Osteocyte (in vitro differentiated cells): ENCODE results near the gene MLKL. TPM values are rescaled to one million over a fixed set of nuclear protein-coding genes. Genes with fewer than 3 reads are reported as not detected.

Experiments used
- DNase-seq: peaks from one replicate; pipeline ENCODE4 v3.0.0; 2021; ENCODE audit warnings: mixed read lengths; ENCODE audit not compliant: unreplicated experiment; ENCODE audit errors: extremely low spot score
- H3K27ac Mint-ChIP-seq: one replicate; pipeline ENCODE4 v1.8.0; 2021; ENCODE audit warnings: mild to moderate bottlenecking, mixed read lengths; ENCODE audit not compliant: unreplicated experiment
- H3K27me3 Mint-ChIP-seq: one replicate; pipeline ENCODE4 v1.8.0; 2021; ENCODE audit warnings: mixed read lengths; ENCODE audit not compliant: unreplicated experiment
- H3K36me3 Mint-ChIP-seq: one replicate; pipeline ENCODE4 v1.8.0; 2021; ENCODE audit warnings: mixed read lengths; ENCODE audit not compliant: unreplicated experiment
- H3K4me1 Mint-ChIP-seq: one replicate; pipeline ENCODE4 v1.8.0; 2021; ENCODE audit warnings: mixed read lengths; ENCODE audit not compliant: unreplicated experiment
- H3K4me3 Mint-ChIP-seq: one replicate; pipeline ENCODE4 v1.8.0; 2021; ENCODE audit warnings: mild to moderate bottlenecking, moderate library complexity, mixed read lengths; ENCODE audit not compliant: unreplicated experiment
- H3K9me3 Mint-ChIP-seq: one replicate; pipeline ENCODE4 v1.8.0; 2021; ENCODE audit warnings: mixed read lengths; ENCODE audit not compliant: unreplicated experiment
- total RNA-seq: library from RNA; stranded (reverse); gene quantifications from 2 replicates; pipeline ENCODE4 v1.2.1, GENCODE V29; 2021
- TF ChIP-seq, protein P1 (sequence below): fragments of 200-600 bp; sonication (generic); IDR thresholded peaks from 2 replicates; pipeline ENCODE4 v1.5.0; 2021; ENCODE audit warnings: antibody characterized with exemption, mild to moderate bottlenecking, moderate library complexity

Gene MLKL
- total RNA-seq, 1 donor from 2014 or later, result 1.3 TPM

DNA sequence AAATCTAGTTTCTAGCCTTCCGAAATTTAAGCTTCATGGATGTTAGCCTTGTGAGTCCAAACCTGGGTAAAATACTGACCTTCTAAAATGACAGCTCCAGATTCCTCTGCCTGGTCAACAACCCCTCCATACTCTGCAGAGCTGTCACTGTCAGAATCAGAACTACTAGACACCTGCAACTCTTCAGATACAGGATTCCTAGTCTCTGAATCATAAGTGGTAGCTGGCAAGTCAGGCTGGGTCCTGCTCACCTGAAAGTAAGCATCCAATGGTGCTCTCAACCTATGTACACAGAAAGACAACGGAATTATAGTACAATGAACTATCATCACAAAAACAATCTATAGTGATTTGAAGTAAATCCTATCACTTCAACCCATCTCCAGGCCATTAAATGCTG lies 48.8 kb downstream of the MLKL start:
- Mint-ChIP-seq H3K36me3 (peaks cover 19% of the 10 kb centered on the region), H3K4me3 (no peak overlapping the region), H3K27ac (peak overlapping the region; percentile 54), H3K9me3 (no peaks in the 10 kb centered on the region), H3K27me3 (no peaks in the 10 kb centered on the region), H3K4me1 (peaks cover 32% of the 10 kb centered on the region)
- TF ChIP-seq, protein P1, sequence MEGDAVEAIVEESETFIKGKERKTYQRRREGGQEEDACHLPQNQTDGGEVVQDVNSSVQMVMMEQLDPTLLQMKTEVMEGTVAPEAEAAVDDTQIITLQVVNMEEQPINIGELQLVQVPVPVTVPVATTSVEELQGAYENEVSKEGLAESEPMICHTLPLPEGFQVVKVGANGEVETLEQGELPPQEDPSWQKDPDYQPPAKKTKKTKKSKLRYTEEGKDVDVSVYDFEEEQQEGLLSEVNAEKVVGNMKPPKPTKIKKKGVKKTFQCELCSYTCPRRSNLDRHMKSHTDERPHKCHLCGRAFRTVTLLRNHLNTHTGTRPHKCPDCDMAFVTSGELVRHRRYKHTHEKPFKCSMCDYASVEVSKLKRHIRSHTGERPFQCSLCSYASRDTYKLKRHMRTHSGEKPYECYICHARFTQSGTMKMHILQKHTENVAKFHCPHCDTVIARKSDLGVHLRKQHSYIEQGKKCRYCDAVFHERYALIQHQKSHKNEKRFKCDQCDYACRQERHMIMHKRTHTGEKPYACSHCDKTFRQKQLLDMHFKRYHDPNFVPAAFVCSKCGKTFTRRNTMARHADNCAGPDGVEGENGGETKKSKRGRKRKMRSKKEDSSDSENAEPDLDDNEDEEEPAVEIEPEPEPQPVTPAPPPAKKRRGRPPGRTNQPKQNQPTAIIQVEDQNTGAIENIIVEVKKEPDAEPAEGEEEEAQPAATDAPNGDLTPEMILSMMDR, result no peak
- DNase-seq, result no peak

GRCh38 chr16:74650966-74651567 lies 49.6 kb downstream of the MLKL start:
- no peak for DNase-seq
- Mint-ChIP-seq H3K27ac (peak overlapping the region; percentile 54), H3K4me1 (peaks cover 39% of the 10 kb centered on the region), H3K27me3 (no peaks in the 10 kb centered on the region), H3K36me3 (peaks cover 19% of the 10 kb centered on the region), H3K9me3 (no peaks in the 10 kb centered on the region), H3K4me3 (no peak overlapping the region)
- TF ChIP-seq, protein P1, result peak; percentile 66

- no peak overlapping the region for H3K27ac Mint-ChIP-seq
- TF ChIP-seq, protein P1, result no peak
- peaks cover 16% of the 10 kb centered on the region for H3K36me3 Mint-ChIP-seq
- H3K27me3 Mint-ChIP-seq, result no peaks in the 10 kb centered on the region
- no peak for DNase-seq
- no peak overlapping the region for H3K4me3 Mint-ChIP-seq
- H3K9me3 Mint-ChIP-seq, result no peaks in the 10 kb centered on the region
- H3K4me1 Mint-ChIP-seq, result peaks cover 39% of the 10 kb centered on the region
Measured at GRCh38 chr16:74649839-74650504, 50.7 kb downstream of the MLKL start.

- Mint-ChIP-seq H3K27ac (no peak overlapping the region), H3K4me1 (peaks cover 13% of the 10 kb centered on the region), H3K36me3 (peaks cover 23% of the 10 kb centered on the region), H3K9me3 (no peaks in the 10 kb centered on the region), H3K4me3 (no peak overlapping the region), H3K27me3 (no peaks in the 10 kb centered on the region)
- TF ChIP-seq, protein P1, result no peak
- no peak for DNase-seq
Measured at GRCh38 chr16:74641969-74642368, 58.7 kb downstream of the MLKL start.

DNA sequence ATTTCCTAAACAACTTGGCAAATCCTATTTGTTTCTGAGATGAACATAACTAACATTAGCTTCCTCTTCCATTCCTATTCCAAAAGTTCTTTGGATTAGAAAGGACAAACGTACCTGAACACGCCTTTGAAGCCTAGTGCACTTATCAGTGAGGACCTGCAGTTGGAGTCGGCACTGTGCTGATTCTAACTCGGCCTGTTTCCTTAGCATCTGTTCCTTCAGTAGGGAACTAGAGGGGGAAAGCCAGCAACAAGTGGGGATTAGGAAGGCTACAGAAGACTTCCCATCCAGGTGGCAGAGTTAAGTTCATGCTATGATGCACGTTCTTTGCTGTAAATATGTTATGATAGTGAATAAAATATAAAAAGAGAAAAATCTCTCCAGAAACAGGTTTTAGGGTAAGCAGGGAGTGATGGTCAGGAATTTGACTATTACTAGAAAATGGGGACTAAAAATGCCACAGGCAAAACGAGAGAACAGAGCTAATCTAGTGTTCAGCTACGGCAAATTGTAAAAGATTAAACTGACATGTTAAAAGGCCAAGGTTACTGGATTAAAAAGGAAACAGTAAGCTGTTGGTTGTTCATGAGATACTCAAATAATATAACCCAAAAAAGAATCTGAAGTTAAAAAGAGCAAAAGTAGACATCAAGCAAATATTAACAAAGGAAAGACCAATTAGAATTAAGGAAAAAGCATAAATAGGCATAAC lies 62.8 kb downstream of the MLKL start:
- TF ChIP-seq, protein P1, result no peak
- Mint-ChIP-seq H3K36me3 (peaks cover 26% of the 10 kb centered on the region), H3K4me3 (no peak overlapping the region), H3K27ac (peak overlapping the region; percentile 1), H3K27me3 (no peaks in the 10 kb centered on the region), H3K9me3 (no peaks in the 10 kb centered on the region), H3K4me1 (no peaks in the 10 kb centered on the region)
- no peak for DNase-seq
